UCSD-AML1 (cell line): ENCODE data around the gene KMT5B.

Experiments
- DNase-seq: peaks from one replicate; lab custom pipeline; 2025; ENCODE audit not compliant: unreplicated experiment; lab: John Stamatoyannopoulos, UW

Gene KMT5B

GRCh38 chr11:68186061-68186460, 27.0 kb downstream of the KMT5B start:
- DNase-seq, result no peak

- DNase-seq, result no peak
Measured at GRCh38 chr11:68181719-68182451, 31.2 kb downstream of the KMT5B start.

GRCh38 chr11:68179847-68180246, 33.2 kb downstream of the KMT5B start:
- no peak for DNase-seq

GRCh38 chr11:68177877-68178276, 35.2 kb downstream of the KMT5B start:
- DNase-seq, result no peak

GRCh38 chr11:68173926-68174325, 39.2 kb downstream of the KMT5B start:
- no peak for DNase-seq

- DNase-seq, result no peak
Measured at GRCh38 chr11:68169442-68169841, 43.7 kb downstream of the KMT5B start.

GRCh38 chr11:68168694-68169093, 44.4 kb downstream of the KMT5B start:
- no peak for DNase-seq

- no peak for DNase-seq
Measured at GRCh38 chr11:68167474-68167873, 45.6 kb downstream of the KMT5B start.

GRCh38 chr11:68166969-68167368, 46.1 kb downstream of the KMT5B start:
- DNase-seq, result no peak

GRCh38 chr11:68165601-68166000, 47.5 kb downstream of the KMT5B start:
- no peak for DNase-seq

GRCh38 chr11:68164437-68164836, 48.7 kb downstream of the KMT5B start:
- DNase-seq, result no peak

GRCh38 chr11:68163691-68164090, 49.4 kb downstream of the KMT5B start:
- DNase-seq, result no peak

GRCh38 chr11:68160100-68160695, 52.9 kb downstream of the KMT5B start:
- DNase-seq, result no peak

- no peak for DNase-seq
Measured at GRCh38 chr11:68159665-68160064, 53.4 kb downstream of the KMT5B start.

- no peak for DNase-seq
Measured at GRCh38 chr11:68159161-68159560, 53.9 kb downstream of the KMT5B start.

GRCh38 chr11:68158580-68158979, 54.5 kb downstream of the KMT5B start:
- no peak for DNase-seq

- no peak for DNase-seq
Measured at GRCh38 chr11:68153742-68154141, 59.4 kb downstream of the KMT5B start.

- DNase-seq, result peak; percentile 38
Measured at GRCh38 chr11:68150037-68150436, 63.1 kb downstream of the KMT5B start.

GRCh38 chr11:68149417-68149816, 63.7 kb downstream of the KMT5B start:
- no peak for DNase-seq

GRCh38 chr11:68148879-68149278, 64.2 kb downstream of the KMT5B start:
- DNase-seq, result no peak

- no peak for DNase-seq
Measured at GRCh38 chr11:68148071-68148805, 64.9 kb downstream of the KMT5B start.
